GM13977 (cell line): ENCODE measurements around the gene LSM6.

Experiments
- DNase-seq: peaks from one replicate; pipeline ENCODE4 v3.0.0; 2012; ENCODE audit warnings: low spot score
- in situ Hi-C: fragments of 300-500 bp; cut with MboI; formaldehyde crosslinking; loops from one replicate; pipeline ENCODE4 v1.12.0; 2022; ENCODE audit warnings: low sequenced_read_pairs, low pct_unique_long_range_greater_than_20kb, mixed read lengths, inconsistent platforms; ENCODE audit not compliant: unreplicated experiment
- TF ChIP-seq, protein P1 (sequence below): IDR thresholded peaks from 2 replicates; pipeline ENCODE4 v1.5.1; 2012; ENCODE audit warnings: mild to moderate bottlenecking, control low read depth; ENCODE audit not compliant: insufficient read depth; ENCODE audit errors: extremely low read depth, missing control alignments

The LSM6 gene

GRCh38 chr4:146236216-146236615 lies 60.7 kb downstream of the LSM6 start:
- TF ChIP-seq, protein P1, sequence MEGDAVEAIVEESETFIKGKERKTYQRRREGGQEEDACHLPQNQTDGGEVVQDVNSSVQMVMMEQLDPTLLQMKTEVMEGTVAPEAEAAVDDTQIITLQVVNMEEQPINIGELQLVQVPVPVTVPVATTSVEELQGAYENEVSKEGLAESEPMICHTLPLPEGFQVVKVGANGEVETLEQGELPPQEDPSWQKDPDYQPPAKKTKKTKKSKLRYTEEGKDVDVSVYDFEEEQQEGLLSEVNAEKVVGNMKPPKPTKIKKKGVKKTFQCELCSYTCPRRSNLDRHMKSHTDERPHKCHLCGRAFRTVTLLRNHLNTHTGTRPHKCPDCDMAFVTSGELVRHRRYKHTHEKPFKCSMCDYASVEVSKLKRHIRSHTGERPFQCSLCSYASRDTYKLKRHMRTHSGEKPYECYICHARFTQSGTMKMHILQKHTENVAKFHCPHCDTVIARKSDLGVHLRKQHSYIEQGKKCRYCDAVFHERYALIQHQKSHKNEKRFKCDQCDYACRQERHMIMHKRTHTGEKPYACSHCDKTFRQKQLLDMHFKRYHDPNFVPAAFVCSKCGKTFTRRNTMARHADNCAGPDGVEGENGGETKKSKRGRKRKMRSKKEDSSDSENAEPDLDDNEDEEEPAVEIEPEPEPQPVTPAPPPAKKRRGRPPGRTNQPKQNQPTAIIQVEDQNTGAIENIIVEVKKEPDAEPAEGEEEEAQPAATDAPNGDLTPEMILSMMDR: no peak
- in situ Hi-C loops: no loop called here
- DNase-seq: no peak

GRCh38 chr4:146237092-146237491 lies 61.6 kb downstream of the LSM6 start:
- in situ Hi-C loops: no loop called here
- no peak for DNase-seq
- TF ChIP-seq, protein P1: no peak

GRCh38 chr4:146238107-146238506 lies 62.6 kb downstream of the LSM6 start:
- in situ Hi-C loops: no loop called here
- TF ChIP-seq, protein P1: no peak
- DNase-seq: no peak
